Keratinocyte (primary cell): Measurements from ENCODE around the gene STK32B.

Source experiments
- CTCF ChIP-seq, 3 experiments: IDR thresholded peaks in 1 of 3; conservative IDR thresholded peaks in 1 of 3; optimal IDR thresholded peaks in 1 of 3; 2 replicates in 2 of 3; 3 replicates in 1 of 3; pipeline versions ENCODE3 to v1.5.1; 2011; ENCODE audit warnings: low read length in 3 of 3, mild to moderate bottlenecking in 3 of 3, moderate library complexity in 2 of 3, control low read depth in 1 of 3, inconsistent platforms in 1 of 3; ENCODE audit not compliant: insufficient read depth in 2 of 3; ENCODE audit errors: extremely low read depth in 1 of 3
- EZH2 ChIP-seq: IDR thresholded peaks from one replicate; pipeline ENCODE4 v1.6.1; 2012; ENCODE audit warnings: inconsistent platforms, mild to moderate bottlenecking, low read length, moderate library complexity

- peak in 2 of 3 experiments; percentile 52 to 83 for TF ChIP-seq CTCF (optimal IDR thresholded peaks at IDR 0.05 in 1 of 3, IDR thresholded peaks at IDR 0.05 in 1 of 3, conservative IDR thresholded peaks at IDR 0.05 in 1 of 3; ENCODE audit: extremely low read depth in 1 of 3, insufficient read depth in 2 of 3, low read length in 3 of 3)
- no peak for TF ChIP-seq EZH2
Measured at GRCh38 chr4:5460106-5460801, 409.0 kb downstream of the STK32B start.
